ENCODE results near the gene IL24. TPM values are rescaled to one million over a fixed set of nuclear protein-coding genes. Genes with fewer than 3 reads are reported as not detected.
"Not testable (repeated sequence)": the region's sequence is repeated elsewhere in the genome, so short reads cannot be mapped to it uniquely, and the experiment has no call there.

Gene IL24
- total RNA-seq, 1 donor from 2014 or later = not detected

GRCh38 chr1:206904423-206905142 lies 7.3 kb downstream of the IL24 start:
- DNase-seq (ENCODE audit: low spot score) = no peak

GRCh38 chr1:206905295-206906164 lies 8.3 kb downstream of the IL24 start:
- no peak for DNase-seq (ENCODE audit: low spot score)

GRCh38 chr1:206907304-206907991 lies 10.2 kb downstream of the IL24 start:
- DNase-seq (ENCODE audit: low spot score) = no peak

- no peak for DNase-seq (ENCODE audit: low spot score)
These were observed 10.8 kb downstream of the IL24 start for GRCh38 chr1:206908038-206908437.

GRCh38 chr1:206909161-206909882 lies 12.1 kb downstream of the IL24 start:
- peak; percentile 89 for DNase-seq (ENCODE audit: low spot score)

- DNase-seq (ENCODE audit: low spot score) = no peak
These were observed 12.7 kb downstream of the IL24 start for GRCh38 chr1:206909883-206910318.

GRCh38 chr1:206911064-206911663 lies 13.9 kb downstream of the IL24 start:
- DNase-seq (ENCODE audit: low spot score) = no peak

GRCh38 chr1:206912445-206913095 lies 15.3 kb downstream of the IL24 start:
- peak; percentile 84 for DNase-seq (ENCODE audit: low spot score)

- DNase-seq (ENCODE audit: low spot score) = no peak
These were observed 16.7 kb downstream of the IL24 start for GRCh38 chr1:206913766-206914537.

GRCh38 chr1:206915030-206915735 lies 17.9 kb downstream of the IL24 start:
- DNase-seq (ENCODE audit: low spot score) = no peak

GRCh38 chr1:206916000-206916709 lies 18.9 kb downstream of the IL24 start:
- DNase-seq (ENCODE audit: low spot score) = no peak

GRCh38 chr1:206918076-206918475 lies 20.8 kb downstream of the IL24 start:
- no peak for DNase-seq (ENCODE audit: low spot score)

GRCh38 chr1:206921772-206922265 lies 24.6 kb downstream of the IL24 start, which contains the start of gene FCMR:
Gene FCMR (minus strand): TSS chr1:206921941. CDS start chr1:206921854, 87 bp downstream.
- peak; percentile 51 for DNase-seq (ENCODE audit: low spot score)

- DNase-seq (ENCODE audit: low spot score) = no peak
These were observed 25.3 kb downstream of the IL24 start for GRCh38 chr1:206922524-206922923.

GRCh38 chr1:206923009-206923960 lies 26.0 kb downstream of the IL24 start:
- no peak for DNase-seq (ENCODE audit: low spot score)

- DNase-seq (ENCODE audit: low spot score) = not testable (repeated sequence)
These were observed 26.8 kb downstream of the IL24 start for GRCh38 chr1:206923961-206924557.
